GM18505 (cell line): Measurements from ENCODE around the gene NUP58.

Source experiments
- ATAC-seq: cut with Tn5 transposase; IDR thresholded peaks from one replicate; pipeline ENCODE4 v1.9.1; 2021; ENCODE audit not compliant: unreplicated experiment
- POLR2A ChIP-seq: IDR thresholded peaks from 4 replicates; pipeline ENCODE4 v1.6.1; 2011; ENCODE audit warnings: borderline replicate concordance; ENCODE audit not compliant: insufficient read depth, insufficient read length; ENCODE audit errors: extremely low read depth

NUP58 gene

GRCh38 chr13:25301347-25302113 is at the start of gene NUP58:
TSS of gene NUP58 (plus strand) at chr13:25301625. CDS start at chr13:25301774, 149 bp downstream.
- peak; percentile 98 for ATAC-seq
- TF ChIP-seq POLR2A: peak; percentile 93

GRCh38 chr13:25252225-25252624 is 49.2 kb upstream of the NUP58 start:
- no peak for ATAC-seq
- TF ChIP-seq POLR2A: no peak

- no peak for TF ChIP-seq POLR2A
- no peak for ATAC-seq
Observed at GRCh38 chr13:25252752-25253151, 48.7 kb upstream of the NUP58 start.

- TF ChIP-seq POLR2A: no peak
- no peak for ATAC-seq
Observed at GRCh38 chr13:25253702-25254101, 47.7 kb upstream of the NUP58 start.

GRCh38 chr13:25262261-25262660 is 39.2 kb upstream of the NUP58 start:
- no peak for ATAC-seq

GRCh38 chr13:25266706-25267105 is 34.7 kb upstream of the NUP58 start:
- TF ChIP-seq POLR2A: no peak
- no peak for ATAC-seq

More at GRCh38 chr13:25262261-25262660, 39.2 kb upstream of the NUP58 start:
- no peak for TF ChIP-seq POLR2A

- no peak for ATAC-seq
- no peak for TF ChIP-seq POLR2A
Observed at GRCh38 chr13:25267715-25268114, 33.7 kb upstream of the NUP58 start.

GRCh38 chr13:25268561-25268960 is 32.9 kb upstream of the NUP58 start:
- ATAC-seq: no peak
- TF ChIP-seq POLR2A: no peak

GRCh38 chr13:25276748-25277147 is 24.7 kb upstream of the NUP58 start:
- no peak for TF ChIP-seq POLR2A
- ATAC-seq: no peak

- no peak for ATAC-seq
- no peak for TF ChIP-seq POLR2A
Observed at GRCh38 chr13:25280396-25280795, 21.0 kb upstream of the NUP58 start.

GRCh38 chr13:25281193-25281934 is 20.1 kb upstream of the NUP58 start:
- TF ChIP-seq POLR2A: no peak
- peak; percentile 65 for ATAC-seq

GRCh38 chr13:25281935-25282332 is 19.5 kb upstream of the NUP58 start:
- peak; percentile 17 for ATAC-seq
- TF ChIP-seq POLR2A: no peak

GRCh38 chr13:25286308-25286968 is 15.0 kb upstream of the NUP58 start:
- no peak for TF ChIP-seq POLR2A
- ATAC-seq: peak; percentile 27
